Neural cell (in vitro differentiated cells): ENCODE measurements around the gene ITPKB. TPM values are rescaled to one million over a fixed set of nuclear protein-coding genes. Genes with fewer than 3 reads are reported as not detected.
A peak's percentile ranks its signal among the peaks of the same experiment; 100 is the strongest.

Experiments used
- H2AFZ ChIP-seq: fragments of 200-600, 300-800 bp; sonication (generic), shearing (Covaris generic); 2 replicates; pipeline ENCODE4 v1.6.0; 2014; ENCODE audit warnings: low read depth, mild to moderate bottlenecking, antibody characterized with exemption, low read length, moderate library complexity
- H3F3A ChIP-seq: fragments of 200-600 bp; shearing (Covaris generic); 2 replicates; pipeline ENCODE4 v1.6.1; 2016; ENCODE audit warnings: mild to moderate bottlenecking, moderate library complexity, mixed read lengths, antibody characterized with exemption, low read length; ENCODE audit not compliant: insufficient read depth, poor library complexity, severe bottlenecking
- H3K27ac ChIP-seq: fragments of 200-600, 300-800 bp; sonication (generic), shearing (Covaris generic); 2 replicates; pipeline ENCODE4 v1.5.1; 2014; ENCODE audit warnings: mild to moderate bottlenecking, low read length, moderate library complexity
- H3K27me3 ChIP-seq: fragments of 300-800, 200-600 bp; sonication (generic), shearing (Covaris generic); 2 replicates; pipeline ENCODE4 v1.6.0; 2014; ENCODE audit warnings: mild to moderate bottlenecking, low read depth, low read length, moderate library complexity; ENCODE audit not compliant: insufficient read depth
- H3K36me3 ChIP-seq: fragments of 300-800, 200-600 bp; sonication (generic), shearing (Covaris generic); 2 replicates; pipeline ENCODE4 v1.5.1; 2014; ENCODE audit warnings: mild to moderate bottlenecking, antibody characterized with exemption, low read length, moderate library complexity; ENCODE audit not compliant: insufficient read depth
- H3K4me2 ChIP-seq: fragments of 300-800, 200-600 bp; sonication (generic), shearing (Covaris generic); 2 replicates; pipeline ENCODE4 v1.6.0; 2014; ENCODE audit warnings: mild to moderate bottlenecking, low read length
- H3K4me3 ChIP-seq: fragments of 300-800, 200-600 bp; sonication (generic), shearing (Covaris generic); 2 replicates; pipeline ENCODE4 v1.5.1; 2014; ENCODE audit warnings: mild to moderate bottlenecking, low read length, moderate library complexity
- H3K79me2 ChIP-seq: fragments of 200-600 bp; shearing (Covaris generic); replicated peaks from 2 replicates; pipeline ENCODE4 v1.6.0; 2014; ENCODE audit warnings: mild to moderate bottlenecking, low read length, moderate library complexity; ENCODE audit not compliant: insufficient read depth
- H3K9ac ChIP-seq: fragments of 300-800, 200-600 bp; sonication (generic), shearing (Covaris generic); 2 replicates; pipeline ENCODE4 v1.6.1; 2016; ENCODE audit warnings: mild to moderate bottlenecking, low read length, mixed read lengths
- H3K9me2 ChIP-seq: fragments of 200-600 bp; shearing (Covaris generic); 2 replicates; pipeline ENCODE4 v1.6.1; 2016; ENCODE audit warnings: mild to moderate bottlenecking, low read length, mixed read lengths; ENCODE audit not compliant: insufficient read depth
- H3K9me3 ChIP-seq: fragments of 200-600, 300-800 bp; sonication (generic), shearing (Covaris generic); 2 replicates; pipeline ENCODE4 v1.6.1; 2016; ENCODE audit warnings: mild to moderate bottlenecking, mixed run types, low read length, moderate library complexity, mixed read lengths
- H4K20me1 ChIP-seq: fragments of 200-600 bp; shearing (Covaris generic); 2 replicates; pipeline ENCODE4 v1.6.1; 2016; ENCODE audit warnings: mild to moderate bottlenecking, mixed run types; ENCODE audit not compliant: insufficient read depth
- CTCF ChIP-seq: fragments of 450-650 bp; IDR thresholded peaks from 2 replicates; pipeline ENCODE4 v1.5.1; 2014; ENCODE audit warnings: antibody characterized with exemption, mild to moderate bottlenecking, moderate library complexity; ENCODE audit not compliant: poor library complexity, severe bottlenecking
- EP300 ChIP-seq: fragments of 450-650 bp; conservative IDR thresholded peaks from 2 replicates; pipeline ENCODE4 v1.6.1; 2014; ENCODE audit warnings: antibody characterized with exemption, mild to moderate bottlenecking, moderate library complexity; ENCODE audit not compliant: poor library complexity, severe bottlenecking
- EZH2 ChIP-seq: fragments of 200-600, 300-800 bp; shearing (Covaris generic), sonication (generic); IDR thresholded peaks from 2 replicates; pipeline ENCODE4 v1.6.1; 2014; ENCODE audit warnings: antibody characterized with exemption, low read length, borderline replicate concordance, mild to moderate bottlenecking; ENCODE audit not compliant: insufficient read depth, poor library complexity, severe bottlenecking
- MXI1 ChIP-seq: fragments of 450-650 bp; conservative IDR thresholded peaks from 2 replicates; pipeline ENCODE4 v1.6.1; 2014; ENCODE audit warnings: antibody characterized with exemption, mild to moderate bottlenecking; ENCODE audit not compliant: poor library complexity, severe bottlenecking
- POLR2AphosphoS5 ChIP-seq: IDR thresholded peaks from 2 replicates; pipeline ENCODE4 v1.6.1; 2012
- RAD21 ChIP-seq: fragments of 450-650 bp; conservative IDR thresholded peaks from 2 replicates; pipeline ENCODE4 v1.6.1; 2014; ENCODE audit warnings: antibody characterized with exemption, mild to moderate bottlenecking, moderate library complexity
- REST ChIP-seq: IDR thresholded peaks from 2 replicates; pipeline ENCODE4 v1.6.1; 2012; ENCODE audit warnings: borderline replicate concordance
- SMC3 ChIP-seq: fragments of 450-650 bp; conservative IDR thresholded peaks from 2 replicates; pipeline ENCODE4 v1.6.1; 2014; ENCODE audit warnings: antibody characterized with exemption, mild to moderate bottlenecking, moderate library complexity; ENCODE audit not compliant: poor library complexity
- TAF1 ChIP-seq: IDR thresholded peaks from 2 replicates; pipeline ENCODE4 v1.6.1; 2012; ENCODE audit warnings: low read depth
- polyA plus RNA-seq: library from polyadenylated mRNA; depleted of rRNA; stranded (reverse); fragments of >200 nt; gene quantifications from 2 replicates; pipeline ENCODE4 v1.2.3, GENCODE V29; 2014

ITPKB gene
- polyA plus RNA-seq, 1 donor from 2014 or later, result 0.19 TPM

- Histone ChIP-seq H3K9me2 (no peaks in the 10 kb centered on the region), H3K27me3 (no peaks in the 10 kb centered on the region), H4K20me1 (no peaks in the 10 kb centered on the region), H2AFZ (peak overlapping the region; percentile 3), H3F3A (no peaks in the 10 kb centered on the region), H3K9ac (peak overlapping the region; percentile 29), H3K79me2 (no peaks in the 10 kb centered on the region), H3K27ac (no peak overlapping the region), H3K4me3 (peak overlapping the region; percentile 63), H3K4me2 (peak overlapping the region; percentile 25), H3K9me3 (no peaks in the 10 kb centered on the region), H3K36me3 (no peaks in the 10 kb centered on the region)
- TF ChIP-seq TAF1 (no peak), REST (no peak), POLR2AphosphoS5 (no peak), EP300 (no peak), CTCF (no peak), EZH2 (no peak), RAD21 (no peak), MXI1 (no peak)
These were observed 59.1 kb downstream of the ITPKB start for GRCh38 chr1:226679853-226680516.

- no peaks in the 10 kb centered on the region for H3K9me3 ChIP-seq
- no peaks in the 10 kb centered on the region for H3K27me3 ChIP-seq
- no peaks in the 10 kb centered on the region for H3K36me3 ChIP-seq
- no peaks in the 10 kb centered on the region for H3K9me2 ChIP-seq
- no peaks in the 10 kb centered on the region for H3F3A ChIP-seq
- H3K4me3 ChIP-seq, result no peak overlapping the region
- no peaks in the 10 kb centered on the region for H4K20me1 ChIP-seq
- H3K27ac ChIP-seq, result no peak overlapping the region
- H2AFZ ChIP-seq, result no peak overlapping the region
- no peak overlapping the region for H3K9ac ChIP-seq
- H3K4me2 ChIP-seq, result no peak overlapping the region
- no peaks in the 10 kb centered on the region for H3K79me2 ChIP-seq
- no peak for TF ChIP-seq EP300
These were observed 59.8 kb downstream of the ITPKB start for GRCh38 chr1:226679262-226679661.

GRCh38 chr1:226678701-226679100 lies 60.4 kb downstream of the ITPKB start:
- no peak overlapping the region for H3K27ac ChIP-seq
- no peak overlapping the region for H3K9ac ChIP-seq
- no peaks in the 10 kb centered on the region for H3K79me2 ChIP-seq

More at GRCh38 chr1:226678701-226679100, 60.4 kb downstream of the ITPKB start:
- Histone ChIP-seq H3K9me3 (no peaks in the 10 kb centered on the region), H2AFZ (no peak overlapping the region), H3K4me2 (no peak overlapping the region), H3F3A (no peaks in the 10 kb centered on the region), H3K27me3 (no peaks in the 10 kb centered on the region), H3K36me3 (no peaks in the 10 kb centered on the region), H3K9me2 (no peaks in the 10 kb centered on the region), H3K4me3 (no peak overlapping the region), H4K20me1 (no peaks in the 10 kb centered on the region)
- TF ChIP-seq REST (no peak), EZH2 (no peak), CTCF (no peak), MXI1 (no peak), SMC3 (no peak)
